Epithelial cell of proximal tubule (primary cell): ENCODE results near the gene DPH2. TPM values are rescaled to one million over a fixed set of nuclear protein-coding genes. Genes with fewer than 3 reads are reported as not detected.

ENCODE experiments used
- DNase-seq: peaks from one replicate; pipeline ENCODE4 v3.0.0-alpha.2; 2011; ENCODE audit warnings: low read depth
- H3K4me3 ChIP-seq: 2 replicates; pipeline ENCODE4 v1.5.1; 2011; ENCODE audit warnings: low read depth, mild to moderate bottlenecking, low read length
- CTCF ChIP-seq: conservative IDR thresholded peaks from 2 replicates; pipeline ENCODE4 v1.5.1; 2012; ENCODE audit warnings: low read depth, mild to moderate bottlenecking, low read length
- total RNA-seq: library from RNA; depleted of rRNA; stranded (reverse); fragments of >200 nt; gene quantifications from 2 replicates; pipeline ENCODE4 v1.2.3, GENCODE V29; 2015

DPH2 gene
- total RNA-seq, 1 donor from 2014 or later = 29.5 TPM

GRCh38 chr1:43978551-43979260 is 8.9 kb downstream of the DPH2 start, which contains the start of gene B4GALT2:
Gene B4GALT2, plus strand, starts transcription at chr1:43979210. Its CDS starts 1,951 bp downstream, at chr1:43981161.
- DNase-seq = no peak
- peak within 1 kb of the TSS; percentile 64 for H3K4me3 ChIP-seq
- TF ChIP-seq CTCF = no peak

GRCh38 chr1:43979261-43979527 is 9.4 kb downstream of the DPH2 start:
- no peak for TF ChIP-seq CTCF
- no peak for DNase-seq

GRCh38 chr1:43979528-43980254 is 9.9 kb downstream of the DPH2 start:
- peak overlapping the region; percentile 64 for H3K4me3 ChIP-seq
- TF ChIP-seq CTCF = no peak
- no peak for DNase-seq

More at GRCh38 chr1:43979261-43979527, 9.4 kb downstream of the DPH2 start:
- H3K4me3 ChIP-seq = peak overlapping the region; percentile 64

- no peak for TF ChIP-seq CTCF
- peak overlapping the region; percentile 64 for H3K4me3 ChIP-seq
- DNase-seq = no peak
Measured at GRCh38 chr1:43980255-43981134, 10.7 kb downstream of the DPH2 start.

GRCh38 chr1:43981135-43981491 is 11.3 kb downstream of the DPH2 start:
- DNase-seq = no peak
- no peak for TF ChIP-seq CTCF
- H3K4me3 ChIP-seq = no peak overlapping the region

- no peak for TF ChIP-seq CTCF
- no peak for DNase-seq
- no peak overlapping the region for H3K4me3 ChIP-seq
Measured at GRCh38 chr1:43981636-43982035, 11.8 kb downstream of the DPH2 start.
